Activated CD8-positive, alpha-beta memory T cell treated with anti-CD3 and anti-CD28 coated beads, Interleukin-2, amount 50 U/mL, for 1 hour (primary cell): Measurements from ENCODE around the gene S100PBP.
"Not testable (repeated sequence)": the region's sequence is repeated elsewhere in the genome, so short reads cannot be mapped to it uniquely, and the experiment has no call there.

ENCODE experiments used
- DNase-seq: peaks from one replicate; pipeline ENCODE4 v3.0.0-alpha.2; 2020; ENCODE audit errors: extremely low read depth

S100PBP gene

DNA sequence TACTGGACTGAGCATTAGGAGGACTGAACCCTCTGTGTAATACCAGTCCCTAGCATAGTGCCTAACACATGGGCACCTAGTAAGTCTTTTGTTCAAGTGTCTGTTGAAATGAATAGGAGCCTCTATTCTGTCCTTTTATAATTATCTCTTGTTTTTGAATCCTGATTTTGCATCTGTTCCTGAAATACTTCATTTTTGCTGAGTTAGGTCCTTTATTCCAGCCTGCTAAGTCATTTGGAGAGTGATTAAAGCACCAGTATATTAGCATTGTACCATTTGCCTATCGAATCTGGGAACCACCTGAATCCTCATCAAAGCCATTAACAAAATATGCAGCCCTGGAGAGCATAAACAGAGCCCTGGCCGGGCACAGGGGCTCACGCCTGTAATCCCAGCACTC is 32.6 kb upstream of the S100PBP start:
- DNase-seq = no peak

DNA sequence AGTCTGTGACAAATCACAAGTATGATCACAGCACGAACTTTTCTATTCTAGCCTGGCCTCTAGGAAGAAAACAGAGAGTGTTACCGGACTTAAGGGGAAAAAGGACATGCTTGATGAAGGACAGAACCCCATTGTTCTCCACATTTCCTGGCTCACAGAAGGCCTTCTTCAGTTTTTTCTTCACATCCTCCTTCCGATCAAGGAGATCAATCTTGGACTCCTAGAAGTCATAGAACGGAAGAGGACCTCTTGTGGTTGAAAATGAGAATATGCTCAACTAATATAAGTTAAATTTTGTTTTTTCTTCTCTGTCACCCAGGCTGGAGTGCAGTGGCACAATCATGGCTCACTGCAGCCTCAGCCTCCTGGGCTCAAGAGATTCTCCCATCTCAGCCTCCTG is 30.6 kb upstream of the S100PBP start:
- DNase-seq = no peak

DNA sequence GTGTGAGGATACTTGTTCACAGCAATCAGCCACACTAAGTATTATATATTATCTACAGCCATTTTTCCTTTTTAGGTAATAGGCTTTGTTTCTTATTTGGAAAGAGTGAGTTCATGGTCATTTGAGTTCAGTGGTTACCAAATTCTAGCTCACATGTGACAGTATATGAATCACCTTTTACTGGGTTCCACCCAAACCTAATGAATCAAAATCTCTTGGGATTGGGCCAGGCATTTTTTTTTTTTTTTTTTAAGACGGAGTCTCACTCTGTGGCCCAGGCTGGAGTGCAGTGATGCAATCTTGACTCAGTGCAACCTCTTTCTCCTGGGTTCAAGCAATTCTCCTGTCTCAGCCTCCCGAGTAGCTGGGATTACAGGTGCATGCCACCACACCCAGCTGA is 28.1 kb upstream of the S100PBP start:
- DNase-seq = not testable (repeated sequence)

DNA sequence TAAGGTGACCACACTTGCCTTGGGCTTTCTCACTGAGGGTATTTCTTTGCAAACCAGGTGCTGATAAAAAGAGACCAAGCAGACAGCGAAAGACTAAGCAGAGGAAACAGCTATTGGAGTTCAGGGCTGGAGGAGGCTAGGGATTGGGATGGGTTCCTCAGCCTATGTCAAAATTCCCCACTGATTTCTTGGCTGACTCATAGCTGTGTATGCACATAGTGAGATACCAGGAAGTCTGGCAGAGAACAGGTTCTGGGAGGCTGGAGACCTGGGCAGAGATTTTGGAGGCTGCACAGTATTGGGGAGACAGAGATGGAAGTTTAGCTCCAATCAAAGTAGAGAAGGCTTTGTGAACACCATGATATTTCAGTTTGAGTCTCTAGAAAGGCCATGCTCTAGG is 25.6 kb upstream of the S100PBP start:
- DNase-seq = no peak

DNA sequence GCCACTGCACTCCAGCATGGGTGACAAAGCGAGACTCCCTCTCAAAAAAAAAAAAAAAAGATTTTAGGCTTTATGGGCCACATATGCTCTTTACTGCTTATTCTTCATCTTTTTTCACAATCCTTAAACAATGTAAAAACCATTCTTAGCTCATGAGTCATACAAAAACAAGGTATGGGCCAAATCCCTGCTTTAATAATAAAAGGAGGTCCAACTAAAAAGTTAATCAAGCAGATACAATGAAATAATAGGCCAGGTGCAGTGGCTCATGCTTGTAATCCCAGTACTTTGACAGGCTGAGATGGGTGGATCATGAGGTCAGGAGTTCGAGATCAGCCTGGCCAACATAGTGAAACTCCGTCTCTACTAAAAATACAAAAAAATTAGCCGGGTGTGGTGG is 21.7 kb upstream of the S100PBP start:
- not testable (repeated sequence) for DNase-seq

DNA sequence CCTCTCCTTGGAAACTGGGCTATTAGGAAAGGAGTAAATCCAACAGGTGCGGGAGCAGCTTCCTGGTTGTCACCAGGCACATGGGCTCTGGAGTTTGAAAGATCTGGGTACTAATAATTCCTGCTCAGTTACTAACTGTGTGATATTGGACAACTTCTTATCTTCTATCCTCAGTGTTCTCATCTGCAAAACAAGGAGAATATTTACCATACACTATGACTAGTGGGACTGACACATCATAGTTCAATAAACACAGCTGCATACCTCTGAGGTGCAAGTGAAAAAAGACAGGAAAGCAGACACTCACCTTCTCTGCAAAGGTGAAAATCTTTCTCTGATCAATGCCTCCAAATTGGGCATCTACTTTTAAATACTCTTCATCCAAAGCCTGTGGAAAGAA is 20.0 kb upstream of the S100PBP start:
- DNase-seq = no peak

DNA sequence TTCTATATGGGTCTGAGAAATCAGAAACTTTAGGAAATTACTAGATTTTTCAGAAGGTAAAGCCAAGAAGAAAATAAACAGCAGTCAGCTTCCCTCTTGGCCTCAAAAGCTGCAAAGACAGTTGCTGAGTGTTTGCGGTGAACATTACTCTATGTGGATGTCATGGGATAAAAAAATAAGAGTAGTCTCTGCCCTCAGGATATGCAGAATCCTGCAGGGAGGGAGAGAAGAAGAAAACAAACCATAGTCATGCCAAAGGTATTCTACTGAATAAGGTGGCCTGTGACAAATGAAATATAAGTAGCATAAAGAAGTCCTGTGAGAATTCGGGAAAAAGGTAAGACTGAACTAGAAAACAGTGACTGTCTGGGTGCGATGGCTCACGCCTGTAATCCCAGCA is 19.3 kb upstream of the S100PBP start:
- DNase-seq = no peak

DNA sequence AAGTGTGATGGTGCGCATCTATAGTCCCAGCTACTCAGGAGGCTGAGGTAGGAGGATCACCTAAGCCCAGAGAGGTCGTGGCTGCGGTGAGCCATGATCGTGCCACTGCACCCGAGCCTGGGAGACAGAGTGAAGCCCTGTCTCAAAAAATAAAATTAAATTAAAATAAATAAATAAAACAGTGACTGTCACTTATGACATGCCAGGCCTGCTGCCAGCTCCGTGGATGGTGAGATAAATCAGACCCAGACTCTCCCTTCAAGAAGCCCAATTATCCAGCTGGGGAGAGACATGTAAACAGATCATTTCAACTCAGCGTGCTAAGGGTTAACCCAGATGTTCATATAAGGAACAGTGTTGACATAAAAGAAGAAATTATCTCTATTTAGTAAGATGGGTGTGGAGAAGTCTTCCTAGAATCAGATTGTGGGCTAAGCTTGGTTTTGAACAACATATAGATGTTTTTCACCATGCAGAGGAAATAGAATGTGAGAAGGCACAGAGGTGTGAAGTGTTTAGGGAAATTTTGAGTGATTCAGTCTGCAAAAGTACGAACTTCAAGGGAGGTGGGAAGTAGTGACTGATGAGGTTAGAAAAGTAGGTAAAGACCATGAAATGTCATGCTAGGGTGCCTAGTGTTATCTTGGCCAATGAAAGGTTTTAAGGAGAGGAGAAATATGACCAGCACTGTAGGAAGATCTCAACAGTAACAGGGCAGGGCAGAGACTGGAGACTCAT is 18.6 kb upstream of the S100PBP start:
- DNase-seq = no peak

DNA sequence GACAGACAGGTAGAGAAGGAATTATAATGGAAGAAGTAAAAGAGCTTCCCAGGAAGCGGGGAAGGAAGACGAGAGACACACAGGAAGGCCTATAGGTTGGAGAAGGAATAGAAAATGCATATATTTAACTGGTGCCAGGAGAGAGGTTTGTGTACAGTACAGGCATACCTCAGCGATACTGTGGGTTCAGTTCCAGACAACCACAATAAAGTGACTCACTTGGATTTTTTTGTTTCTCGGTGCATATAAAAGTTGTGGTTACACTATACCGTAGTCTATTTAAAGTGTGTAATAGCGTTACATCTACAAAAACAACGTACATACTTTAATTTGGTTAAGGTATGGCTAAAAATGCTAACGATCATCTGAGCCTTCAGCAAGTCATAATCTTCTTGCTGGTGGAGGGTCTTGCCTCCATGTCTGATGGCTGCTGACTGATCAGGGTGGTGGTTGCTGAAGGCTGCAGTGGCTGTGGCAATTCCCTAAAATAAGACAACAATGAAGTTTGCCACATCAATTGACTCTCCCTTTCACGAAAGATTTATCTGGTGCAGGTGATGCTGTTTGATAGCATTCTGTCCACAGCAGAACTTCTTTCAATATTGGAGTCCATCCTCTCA is 16.2 kb upstream of the S100PBP start:
- DNase-seq = no peak

DNA sequence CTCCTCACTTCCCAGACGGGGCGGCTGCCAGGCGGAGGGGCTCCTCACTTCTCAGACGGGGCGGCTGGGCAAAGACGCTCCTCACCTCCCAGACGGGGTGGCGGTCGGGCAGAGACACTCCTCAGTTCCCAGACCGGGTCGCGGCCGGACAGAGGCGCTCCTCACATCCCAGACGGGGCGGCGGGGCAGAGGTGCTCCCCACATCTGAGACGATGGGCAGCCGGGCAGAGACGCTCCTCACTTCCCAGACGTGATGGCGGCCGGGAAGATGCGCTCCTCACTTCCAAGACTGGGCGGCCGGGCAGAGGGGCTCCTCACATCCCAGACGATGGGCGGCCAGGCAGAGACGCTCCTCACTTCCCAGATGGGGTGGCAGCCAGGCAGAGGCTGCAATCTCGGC is 13.0 kb upstream of the S100PBP start:
- DNase-seq = not testable (repeated sequence)

DNA sequence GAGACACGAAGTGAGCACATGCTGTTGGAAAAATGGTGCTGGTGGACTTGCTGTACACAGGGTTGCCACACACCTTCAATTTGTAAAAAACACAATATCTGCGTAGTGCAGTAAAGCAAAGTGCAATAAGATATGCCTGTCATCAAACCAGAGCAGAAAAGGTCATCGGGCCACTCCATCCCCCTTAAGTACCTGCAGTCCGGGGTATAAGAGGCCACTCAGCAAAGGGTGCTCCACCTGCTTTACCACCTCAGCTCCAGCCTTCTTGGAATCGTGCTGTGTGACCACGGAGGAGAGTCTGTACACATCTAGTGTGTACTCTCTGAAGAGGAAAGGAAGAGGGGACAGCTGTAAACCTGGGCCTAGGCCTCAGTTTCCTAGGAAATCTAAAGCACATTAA is 11.2 kb upstream of the S100PBP start:
- DNase-seq = no peak

DNA sequence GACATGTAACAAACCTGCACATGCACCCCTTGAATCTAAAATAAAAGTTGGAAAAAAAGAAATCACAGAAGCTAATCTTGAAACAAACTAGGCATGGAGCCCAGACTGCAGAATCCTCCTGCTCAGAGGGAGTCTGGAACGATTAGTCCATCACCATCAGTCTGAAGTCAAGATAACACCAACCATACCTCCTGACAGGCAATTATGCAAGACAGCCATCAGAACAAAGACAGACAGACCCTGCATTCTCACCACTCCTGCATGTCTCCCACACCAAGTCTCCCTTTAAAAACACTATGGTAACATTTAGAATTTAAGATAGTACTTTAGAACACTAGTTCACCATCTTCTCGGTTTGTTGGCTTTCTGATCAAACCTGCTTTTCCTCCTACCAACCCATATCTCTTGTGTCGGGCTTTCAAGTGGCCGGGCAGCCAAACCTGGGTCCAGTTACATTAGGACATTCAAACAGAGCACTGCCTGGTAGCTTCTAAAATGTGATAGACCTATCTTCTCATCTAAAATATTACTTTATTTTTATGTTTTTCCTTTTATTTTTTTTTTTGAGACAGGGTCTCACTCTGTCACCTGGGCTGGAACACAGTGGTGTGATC is 10.4 kb upstream of the S100PBP start:
- DNase-seq = no peak

DNA sequence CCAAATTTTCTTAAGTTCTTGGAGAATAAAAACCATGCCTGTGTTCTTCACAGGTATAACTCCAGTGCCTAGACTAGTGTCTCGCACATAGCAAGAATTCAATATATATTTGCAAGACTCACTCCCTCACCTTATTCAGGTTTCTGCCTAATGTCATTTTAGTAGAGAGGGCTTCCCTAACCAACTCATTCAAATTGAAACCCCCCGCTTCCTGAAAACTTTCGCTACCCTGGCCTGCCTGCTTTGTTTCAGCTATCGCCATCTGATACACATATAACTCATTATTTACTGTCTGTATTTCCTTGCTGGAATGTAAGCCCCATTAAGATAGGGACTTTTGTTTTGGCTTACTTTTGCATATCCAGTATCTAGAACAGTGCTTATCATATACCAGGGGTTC is 8.9 kb upstream of the S100PBP start:
- DNase-seq = no peak

DNA sequence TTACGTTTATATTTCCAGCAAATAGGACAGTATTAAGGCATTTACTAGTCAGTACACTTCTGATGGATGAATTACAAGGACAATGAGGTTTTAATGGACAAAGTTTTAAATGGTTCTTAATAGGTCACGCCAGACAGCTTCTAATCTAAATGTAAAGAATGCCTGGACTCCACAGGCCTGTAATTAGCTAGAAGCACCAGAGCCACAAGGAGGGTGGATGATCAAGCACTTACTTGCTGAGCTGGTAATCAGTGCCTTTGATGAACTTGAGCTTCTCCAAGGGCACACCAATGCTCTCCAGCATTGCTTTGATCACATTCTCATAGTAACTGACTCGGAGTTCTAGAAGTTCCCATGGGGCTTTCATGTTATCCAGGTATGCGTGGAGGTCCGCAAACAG is 7.1 kb upstream of the S100PBP start:
- no peak for DNase-seq

DNA sequence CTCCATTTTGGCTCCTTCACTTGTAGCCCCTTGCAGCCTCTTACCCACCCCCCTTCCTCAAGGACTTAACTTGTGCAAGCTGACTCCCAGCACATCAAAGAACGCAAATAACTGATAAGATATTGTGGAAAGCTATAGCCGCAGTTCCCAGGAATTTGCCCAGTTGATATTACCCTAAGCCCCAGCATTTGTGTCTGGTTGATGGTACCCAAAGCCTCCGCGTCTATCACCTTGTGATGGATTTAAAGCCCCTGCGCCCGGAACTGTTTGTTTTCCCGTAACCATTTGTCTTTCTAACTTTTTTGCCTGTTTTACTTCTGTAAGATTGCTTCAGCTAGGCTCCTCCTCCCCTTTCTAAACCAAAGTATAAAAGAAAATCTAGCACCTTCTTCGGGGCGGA is 6.2 kb upstream of the S100PBP start:
- DNase-seq = no peak

DNA sequence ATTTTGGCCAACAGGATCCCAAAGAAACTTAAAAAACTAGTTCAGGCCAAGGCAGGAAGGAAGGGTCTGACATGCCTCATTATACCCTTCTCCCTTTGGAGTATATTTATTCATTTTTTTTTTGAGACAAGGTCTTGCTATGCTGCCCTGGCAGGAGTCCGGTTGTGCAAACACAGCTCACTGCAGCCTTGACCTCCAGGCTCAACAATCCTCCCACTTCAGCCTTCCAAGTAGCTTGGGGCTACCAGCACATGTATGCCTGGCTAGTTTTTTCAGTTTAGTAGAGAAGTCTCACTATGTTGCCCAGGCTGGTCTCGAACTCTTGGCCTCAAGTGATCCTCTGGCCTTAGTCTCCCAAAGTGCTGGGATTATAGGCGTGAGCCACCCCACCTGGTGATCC is 5.5 kb upstream of the S100PBP start:
- DNase-seq = no peak

DNA sequence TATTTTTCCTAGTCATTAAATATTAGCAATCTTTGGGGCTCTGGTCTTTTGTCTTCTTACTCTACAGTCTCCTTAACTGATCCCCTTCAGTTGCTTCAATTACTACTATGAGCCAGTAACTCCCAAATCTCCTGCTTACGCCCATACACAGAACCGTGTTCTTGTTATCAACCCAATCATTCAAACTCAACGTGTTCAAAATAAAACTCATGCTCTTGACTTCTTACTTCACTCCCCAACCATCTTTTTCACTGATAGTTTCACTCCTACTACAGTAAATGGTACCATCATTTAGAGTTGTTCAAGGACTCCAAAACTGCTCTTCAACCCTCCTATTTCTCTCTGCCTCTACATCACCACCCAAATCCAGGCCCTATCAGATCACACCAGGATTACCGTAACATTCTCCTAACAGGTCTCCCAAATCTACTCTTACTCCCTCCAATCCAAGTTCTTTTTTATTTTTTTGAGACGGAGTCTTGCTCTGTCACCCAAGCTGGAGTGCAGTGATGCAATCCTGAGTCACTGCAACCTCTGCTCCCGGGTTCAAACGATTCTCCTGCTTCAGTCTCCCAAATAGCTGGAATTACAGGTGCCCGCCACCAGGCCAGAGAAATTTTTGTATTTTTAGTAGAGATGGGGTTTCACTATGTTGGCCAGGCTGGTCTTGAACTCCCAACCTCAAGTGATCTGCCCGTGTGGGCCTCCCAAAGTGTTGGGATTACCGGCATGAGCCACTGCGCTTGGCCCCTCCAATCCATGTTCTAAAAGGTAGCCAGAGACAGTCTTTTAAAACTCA is 3.3 kb upstream of the S100PBP start:
- DNase-seq = no peak

DNA sequence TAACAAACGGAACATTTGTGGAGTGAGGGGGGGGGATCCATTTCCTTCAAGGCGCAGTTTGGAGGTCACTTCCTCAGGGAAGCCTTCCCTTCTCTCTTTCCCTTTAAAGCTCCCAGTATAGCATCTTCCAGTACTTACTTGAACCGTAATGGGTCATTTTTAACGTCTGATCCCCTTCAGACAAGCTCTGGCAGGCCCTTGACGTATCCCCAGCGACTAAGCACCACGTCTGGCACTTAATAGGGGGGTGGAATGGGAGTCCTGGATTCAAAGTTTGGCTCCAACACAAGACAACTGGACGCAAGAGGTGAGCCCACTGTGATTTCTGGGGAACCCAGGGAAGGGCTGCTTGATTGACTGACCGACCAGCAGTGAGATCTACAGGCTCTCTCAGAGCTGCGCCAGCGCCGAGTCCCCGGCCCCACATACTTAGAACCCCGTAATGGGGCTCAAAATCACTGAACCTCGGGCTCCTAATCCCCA is 736 bp upstream of the S100PBP start:
- no peak for DNase-seq

DNA sequence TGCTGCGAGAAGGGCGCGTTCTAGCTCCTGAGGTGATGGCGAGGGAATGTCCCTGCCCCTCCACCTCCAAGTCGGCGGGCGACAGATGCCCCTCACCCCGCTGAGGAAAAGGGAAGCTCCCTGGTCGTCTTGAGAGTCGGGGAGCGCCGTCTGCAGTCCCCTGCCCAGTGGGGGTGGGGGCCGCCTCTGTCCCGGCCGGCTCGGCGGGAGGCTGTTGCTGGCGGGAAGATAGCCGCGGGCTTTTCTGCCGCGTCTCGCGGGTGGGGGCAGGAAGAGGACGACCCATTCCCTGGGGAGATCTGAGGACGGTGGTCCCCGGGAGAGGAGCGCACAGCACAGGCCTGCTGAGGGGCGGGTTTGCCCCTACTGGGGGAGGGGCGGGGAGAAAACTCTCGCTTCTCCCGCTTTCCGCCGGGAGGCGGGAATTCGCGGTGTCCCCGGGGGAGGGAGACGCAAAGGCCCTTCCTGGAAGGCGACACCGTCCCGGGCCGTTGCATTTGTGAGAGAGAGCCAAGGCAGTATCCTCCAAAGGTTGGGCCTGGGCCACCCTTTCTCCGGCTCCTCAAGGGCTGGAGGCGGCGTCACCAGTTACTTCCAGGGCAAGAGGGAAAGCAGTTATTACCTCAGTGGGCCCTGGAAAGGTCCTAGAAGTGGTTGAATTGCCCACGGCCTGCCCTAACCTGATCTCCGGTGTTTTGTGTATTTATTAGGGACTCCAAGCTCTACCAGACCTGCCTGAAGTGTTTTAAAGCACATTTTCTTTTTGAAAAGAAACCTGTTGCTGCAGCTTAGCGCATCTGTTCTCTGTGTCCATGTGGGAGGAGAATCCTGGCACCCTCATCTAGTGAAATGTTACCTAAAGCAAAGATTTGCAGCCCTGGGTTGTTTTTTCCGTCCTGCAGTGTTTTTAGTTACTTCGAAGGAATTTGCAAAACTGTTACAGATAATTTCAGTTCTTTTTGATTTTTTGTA is 648 bp downstream of the S100PBP start:
- no peak for DNase-seq

DNA sequence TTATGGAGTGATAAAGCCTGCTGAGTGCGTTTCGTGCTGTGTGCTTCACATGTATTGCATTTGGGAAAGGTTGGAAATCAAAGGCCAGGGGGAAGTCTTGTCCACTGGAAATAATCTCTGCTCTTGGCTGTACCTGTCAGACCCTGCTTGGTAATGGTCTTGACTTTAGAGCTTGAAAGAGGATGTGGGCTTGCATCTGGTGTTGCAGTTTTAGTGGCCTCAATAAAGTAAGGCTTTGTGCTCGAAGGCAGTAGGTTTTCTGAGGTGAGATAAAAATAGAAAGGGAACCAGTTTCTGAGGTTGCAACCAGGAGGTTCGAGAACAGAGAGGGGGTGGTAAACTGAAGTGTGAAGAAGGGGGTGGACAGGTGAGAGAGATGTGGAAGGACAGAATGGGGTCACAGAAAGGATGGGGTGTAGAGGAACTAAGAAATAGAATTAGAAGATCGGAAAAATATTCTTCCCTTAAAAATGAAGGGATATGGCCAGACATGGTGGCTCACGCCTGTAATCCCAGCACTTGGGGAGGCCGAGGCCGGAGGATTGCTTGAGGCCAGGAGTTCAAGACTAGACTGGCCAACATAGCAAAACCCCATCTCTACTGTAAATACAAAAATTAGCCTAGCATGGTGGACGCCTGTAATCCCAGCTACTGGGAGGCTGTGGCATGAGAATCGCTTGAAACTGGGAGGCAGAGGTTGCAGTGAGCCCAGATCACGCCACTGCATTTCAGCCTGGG is 1.5 kb downstream of the S100PBP start:
- DNase-seq = no peak

DNA sequence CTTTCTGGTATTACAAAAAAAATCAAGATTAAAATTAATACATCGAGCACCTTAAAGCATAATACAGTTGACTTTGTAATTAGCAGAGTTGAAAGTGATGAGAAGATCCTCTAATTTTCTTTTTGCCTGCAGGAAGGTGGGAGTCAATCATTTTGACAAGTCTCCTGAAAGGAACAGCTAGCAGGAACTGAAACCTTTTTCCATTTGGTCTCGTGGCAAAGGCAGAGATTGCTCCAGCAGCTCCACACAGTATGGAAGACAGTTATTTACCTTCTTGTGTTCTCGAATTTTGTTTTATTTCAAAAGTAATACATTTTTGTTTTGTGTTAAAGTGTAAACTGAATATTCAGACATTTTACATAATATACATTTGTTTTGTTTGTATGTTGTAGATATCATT is 7.7 kb downstream of the S100PBP start:
- no peak for DNase-seq
